Stimulated activated effector memory CD8-positive, alpha-beta T cell treated with anti-CD3 and anti-CD28 coated beads, Interleukin-12 subunit alpha, Interleukin-12 subunit beta, amount 100 ng/mL, for 72 hours (primary cell): ENCODE measurements around the gene ABLIM2.

Experiments used
- ATAC-seq: fragments of 150-1000 bp; cut with Tn5 transposase; 2 replicates; pipeline ENCODE4 v1.10.0; 2021
- DNase-seq, 2 donors: peaks; one replicate each; pipeline ENCODE4 v3.0.0; 2021 to 2022; ENCODE audit warnings: low spot score in 2 of 2
- H3K27ac Mint-ChIP-seq: one replicate; pipeline ENCODE4 v1.8.0; 2022; ENCODE audit warnings: mild to moderate bottlenecking, mixed read lengths
- H3K36me3 Mint-ChIP-seq: one replicate; pipeline ENCODE4 v1.8.0; 2022; ENCODE audit warnings: mild to moderate bottlenecking, mixed read lengths
- H3K4me1 Mint-ChIP-seq: one replicate; pipeline ENCODE4 v1.8.0; 2022; ENCODE audit warnings: mixed read lengths
- H3K4me3 Mint-ChIP-seq: one replicate; pipeline ENCODE4 v1.8.0; 2022; ENCODE audit warnings: mild to moderate bottlenecking, mixed read lengths
- H3K9me3 Mint-ChIP-seq: one replicate; pipeline ENCODE4 v1.8.0; 2022; ENCODE audit warnings: mixed read lengths

ABLIM2 gene

GRCh38 chr4:8158710-8159536, at the start of gene ABLIM2:
Gene ABLIM2 (minus strand): TSS chr4:8158813. CDS start chr4:8158689, 124 bp downstream.
- ATAC-seq (peak; percentile 98), DNase-seq (peak; percentile 98 to 99)
- H3K4me1 Mint-ChIP-seq, result peaks cover 27% of the 10 kb centered on the region
- H3K9me3 Mint-ChIP-seq, result no peaks in the 10 kb centered on the region
- H3K4me3 Mint-ChIP-seq, result peak within 1 kb of the TSS; percentile 99
- no peaks in the 10 kb centered on the region for H3K36me3 Mint-ChIP-seq
- H3K27ac Mint-ChIP-seq, result peak within 1 kb of the TSS; percentile 97

GRCh38 chr4:8207314-8207713, 48.7 kb upstream of the ABLIM2 start:
- ATAC-seq, result no peak
- no peak for DNase-seq
- Mint-ChIP-seq H3K9me3 (no peaks in the 10 kb centered on the region), H3K4me1 (peaks cover 12% of the 10 kb centered on the region), H3K4me3 (no peak overlapping the region), H3K36me3 (no peaks in the 10 kb centered on the region), H3K27ac (no peak overlapping the region)

GRCh38 chr4:8205749-8206611, 47.4 kb upstream of the ABLIM2 start:
- no peak overlapping the region for H3K4me3 Mint-ChIP-seq
- DNase-seq (no peak), ATAC-seq (no peak)
- H3K36me3 Mint-ChIP-seq, result no peaks in the 10 kb centered on the region
- no peaks in the 10 kb centered on the region for H3K9me3 Mint-ChIP-seq
- H3K27ac Mint-ChIP-seq, result no peak overlapping the region
- peaks cover 25% of the 10 kb centered on the region for H3K4me1 Mint-ChIP-seq

- Mint-ChIP-seq H3K4me3 (no peak overlapping the region), H3K36me3 (no peaks in the 10 kb centered on the region), H3K4me1 (peaks cover 32% of the 10 kb centered on the region), H3K27ac (no peak overlapping the region), H3K9me3 (no peaks in the 10 kb centered on the region)
- ATAC-seq (no peak), DNase-seq (no peak)
These were observed 46.7 kb upstream of the ABLIM2 start for GRCh38 chr4:8205241-8205707.

GRCh38 chr4:8204576-8205227, 46.1 kb upstream of the ABLIM2 start:
- Mint-ChIP-seq H3K27ac (no peak overlapping the region), H3K4me3 (no peak overlapping the region), H3K4me1 (peaks cover 38% of the 10 kb centered on the region), H3K36me3 (no peaks in the 10 kb centered on the region), H3K9me3 (no peaks in the 10 kb centered on the region)
- DNase-seq (no peak), ATAC-seq (no peak)

- DNase-seq (no peak), ATAC-seq (no peak)
- Mint-ChIP-seq H3K27ac (no peak overlapping the region), H3K4me3 (no peak overlapping the region), H3K36me3 (no peaks in the 10 kb centered on the region), H3K4me1 (peaks cover 46% of the 10 kb centered on the region), H3K9me3 (no peaks in the 10 kb centered on the region)
These were observed 45.2 kb upstream of the ABLIM2 start for GRCh38 chr4:8203817-8204216.

GRCh38 chr4:8203052-8203401, 44.4 kb upstream of the ABLIM2 start:
- Mint-ChIP-seq H3K36me3 (no peaks in the 10 kb centered on the region), H3K4me1 (peaks cover 54% of the 10 kb centered on the region), H3K9me3 (no peaks in the 10 kb centered on the region), H3K4me3 (no peak overlapping the region), H3K27ac (no peak overlapping the region)
- DNase-seq (no peak), ATAC-seq (no peak)

GRCh38 chr4:8202108-8203051, 43.8 kb upstream of the ABLIM2 start:
- H3K4me3 Mint-ChIP-seq, result peak overlapping the region; percentile 84
- ATAC-seq, result no peak
- no peaks in the 10 kb centered on the region for H3K36me3 Mint-ChIP-seq
- H3K9me3 Mint-ChIP-seq, result no peaks in the 10 kb centered on the region
- H3K27ac Mint-ChIP-seq, result peak overlapping the region; percentile 85
- DNase-seq, result no peak
- peaks cover 55% of the 10 kb centered on the region for H3K4me1 Mint-ChIP-seq

- DNase-seq, result peak in 1 of 2 donors; percentile 69
- peak; percentile 51 for ATAC-seq
- H3K27ac Mint-ChIP-seq, result peak overlapping the region; percentile 85
- no peaks in the 10 kb centered on the region for H3K36me3 Mint-ChIP-seq
- H3K4me3 Mint-ChIP-seq, result peak overlapping the region; percentile 84
- H3K9me3 Mint-ChIP-seq, result no peaks in the 10 kb centered on the region
- peaks cover 55% of the 10 kb centered on the region for H3K4me1 Mint-ChIP-seq
These were observed 42.7 kb upstream of the ABLIM2 start for GRCh38 chr4:8201321-8201781.

GRCh38 chr4:8200302-8200975, 41.8 kb upstream of the ABLIM2 start:
- H3K4me1 Mint-ChIP-seq, result peaks cover 50% of the 10 kb centered on the region
- ATAC-seq (no peak), DNase-seq (no peak)
- H3K36me3 Mint-ChIP-seq, result no peaks in the 10 kb centered on the region
- H3K9me3 Mint-ChIP-seq, result no peaks in the 10 kb centered on the region
- H3K4me3 Mint-ChIP-seq, result peak overlapping the region; percentile 84
- H3K27ac Mint-ChIP-seq, result peak overlapping the region; percentile 85

- Mint-ChIP-seq H3K4me3 (peak overlapping the region; percentile 84), H3K9me3 (no peaks in the 10 kb centered on the region), H3K27ac (peak overlapping the region; percentile 79), H3K4me1 (peaks cover 50% of the 10 kb centered on the region), H3K36me3 (no peaks in the 10 kb centered on the region)
- peak in 1 of 2 donors; percentile 59 for DNase-seq
- no peak for ATAC-seq
These were observed 41.1 kb upstream of the ABLIM2 start for GRCh38 chr4:8199594-8200301.

GRCh38 chr4:8198906-8199593, 40.4 kb upstream of the ABLIM2 start, which contains the start of gene SH3TC1:
Gene SH3TC1 (plus strand): TSS chr4:8199290. CDS start chr4:8205195, 5,905 bp downstream.
- DNase-seq (peak; percentile 64 to 79), ATAC-seq (peak; percentile 94)
- H3K27ac Mint-ChIP-seq, result peak within 1 kb of the TSS; percentile 79
- H3K9me3 Mint-ChIP-seq, result no peaks in the 10 kb centered on the region
- no peaks in the 10 kb centered on the region for H3K36me3 Mint-ChIP-seq
- H3K4me3 Mint-ChIP-seq, result peak within 1 kb of the TSS; percentile 84
- H3K4me1 Mint-ChIP-seq, result peaks cover 44% of the 10 kb centered on the region
